Measurements from ENCODE around the gene TRIM39. TPM values are rescaled to one million over a fixed set of nuclear protein-coding genes. Genes with fewer than 3 reads are reported as not detected.

Gene TRIM39
- total and polyA plus RNA-seq, 2 of the 13 experiments (the other 11 are each of a cell fraction or from before 2014, with no cell fraction given), result 7.7 to 14.6 TPM

DNA sequence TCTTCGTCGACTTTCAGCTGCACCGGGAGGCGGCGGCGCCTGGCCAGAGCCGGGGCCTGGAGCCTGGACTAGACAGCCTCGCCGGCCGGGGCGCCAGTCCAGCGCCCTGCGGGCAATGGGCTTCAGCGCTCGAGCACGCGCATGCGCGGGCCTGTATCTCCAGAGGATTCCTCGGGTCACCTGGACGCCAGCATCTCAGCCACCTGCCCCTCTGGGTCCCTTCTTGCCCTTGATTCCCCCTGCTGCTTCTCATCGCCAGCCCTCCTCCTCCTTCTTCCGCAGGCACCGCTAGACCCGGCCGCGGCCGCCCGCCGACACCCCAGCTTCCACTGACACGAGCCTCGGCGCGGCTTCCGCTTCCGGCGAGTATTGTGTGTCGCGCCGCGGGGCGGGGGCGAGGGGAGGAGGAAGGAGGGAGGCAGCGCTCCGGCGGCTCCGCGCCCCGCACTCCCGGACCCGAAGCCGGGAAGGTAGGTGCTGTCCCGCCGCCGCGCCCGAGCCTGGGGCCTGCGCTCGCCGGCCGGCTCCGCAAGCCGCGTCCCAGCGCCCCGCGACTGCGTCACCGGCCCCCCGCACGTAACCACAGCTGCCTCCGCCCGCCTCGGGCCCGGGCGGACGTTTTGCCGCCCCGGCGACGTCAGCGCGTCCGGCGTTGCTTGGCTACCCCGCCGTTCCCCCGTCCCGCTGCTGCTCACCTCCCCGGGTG is at the start of gene TRIM39 (continued):
- TF ChIP-seq ZNF574 (CRISPR knock-in tag; IDR thresholded peaks at IDR 0.05) (peak; percentile 91), KDM1A (CRISPR knock-in tag; IDR thresholded peaks at IDR 0.05) (no peak), CEBPZ (IDR thresholded peaks at IDR 0.05; ENCODE audit: low read length) (no peak), POLR2G (IDR thresholded peaks at IDR 0.05; ENCODE audit: low read depth, low read length) (peak; percentile 97), ZBTB42 (CRISPR knock-in tag; IDR thresholded peaks at IDR 0.05) (peak; percentile 14; the same call in 1 of the 2 replicates), MIER2 (CRISPR knock-in tag; IDR thresholded peaks at IDR 0.05) (no peak), ZNF235 (CRISPR knock-in tag; IDR thresholded peaks at IDR 0.05; ENCODE audit: borderline replicate concordance) (peak; percentile 89; the same call in 1 of the 2 replicates), JUNB (CRISPR knock-in tag; IDR thresholded peaks at IDR 0.05; ENCODE audit: borderline replicate concordance) (no peak), RARG (CRISPR knock-in tag; IDR thresholded peaks at IDR 0.05; ENCODE audit: low read depth) (no peak), ZNF800 (CRISPR knock-in tag; IDR thresholded peaks at IDR 0.05) (no peak), IRF2 (CRISPR knock-in tag; IDR thresholded peaks at IDR 0.05) (no peak), ZNF790 (CRISPR knock-in tag; IDR thresholded peaks at IDR 0.05; ENCODE audit: borderline replicate concordance) (peak; percentile 69; the same call in 1 of the 2 replicates)
- TF ChIP-seq, protein P1, sequence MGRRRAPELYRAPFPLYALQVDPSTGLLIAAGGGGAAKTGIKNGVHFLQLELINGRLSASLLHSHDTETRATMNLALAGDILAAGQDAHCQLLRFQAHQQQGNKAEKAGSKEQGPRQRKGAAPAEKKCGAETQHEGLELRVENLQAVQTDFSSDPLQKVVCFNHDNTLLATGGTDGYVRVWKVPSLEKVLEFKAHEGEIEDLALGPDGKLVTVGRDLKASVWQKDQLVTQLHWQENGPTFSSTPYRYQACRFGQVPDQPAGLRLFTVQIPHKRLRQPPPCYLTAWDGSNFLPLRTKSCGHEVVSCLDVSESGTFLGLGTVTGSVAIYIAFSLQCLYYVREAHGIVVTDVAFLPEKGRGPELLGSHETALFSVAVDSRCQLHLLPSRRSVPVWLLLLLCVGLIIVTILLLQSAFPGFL (CRISPR knock-in tag; IDR thresholded peaks at IDR 0.05), result no peak
- TF ChIP-seq, protein P2, sequence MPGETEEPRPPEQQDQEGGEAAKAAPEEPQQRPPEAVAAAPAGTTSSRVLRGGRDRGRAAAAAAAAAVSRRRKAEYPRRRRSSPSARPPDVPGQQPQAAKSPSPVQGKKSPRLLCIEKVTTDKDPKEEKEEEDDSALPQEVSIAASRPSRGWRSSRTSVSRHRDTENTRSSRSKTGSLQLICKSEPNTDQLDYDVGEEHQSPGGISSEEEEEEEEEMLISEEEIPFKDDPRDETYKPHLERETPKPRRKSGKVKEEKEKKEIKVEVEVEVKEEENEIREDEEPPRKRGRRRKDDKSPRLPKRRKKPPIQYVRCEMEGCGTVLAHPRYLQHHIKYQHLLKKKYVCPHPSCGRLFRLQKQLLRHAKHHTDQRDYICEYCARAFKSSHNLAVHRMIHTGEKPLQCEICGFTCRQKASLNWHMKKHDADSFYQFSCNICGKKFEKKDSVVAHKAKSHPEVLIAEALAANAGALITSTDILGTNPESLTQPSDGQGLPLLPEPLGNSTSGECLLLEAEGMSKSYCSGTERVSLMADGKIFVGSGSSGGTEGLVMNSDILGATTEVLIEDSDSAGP (CRISPR knock-in tag; IDR thresholded peaks at IDR 0.05; ENCODE audit: borderline replicate concordance), result peak; percentile 77
- TF ChIP-seq, protein P3, sequence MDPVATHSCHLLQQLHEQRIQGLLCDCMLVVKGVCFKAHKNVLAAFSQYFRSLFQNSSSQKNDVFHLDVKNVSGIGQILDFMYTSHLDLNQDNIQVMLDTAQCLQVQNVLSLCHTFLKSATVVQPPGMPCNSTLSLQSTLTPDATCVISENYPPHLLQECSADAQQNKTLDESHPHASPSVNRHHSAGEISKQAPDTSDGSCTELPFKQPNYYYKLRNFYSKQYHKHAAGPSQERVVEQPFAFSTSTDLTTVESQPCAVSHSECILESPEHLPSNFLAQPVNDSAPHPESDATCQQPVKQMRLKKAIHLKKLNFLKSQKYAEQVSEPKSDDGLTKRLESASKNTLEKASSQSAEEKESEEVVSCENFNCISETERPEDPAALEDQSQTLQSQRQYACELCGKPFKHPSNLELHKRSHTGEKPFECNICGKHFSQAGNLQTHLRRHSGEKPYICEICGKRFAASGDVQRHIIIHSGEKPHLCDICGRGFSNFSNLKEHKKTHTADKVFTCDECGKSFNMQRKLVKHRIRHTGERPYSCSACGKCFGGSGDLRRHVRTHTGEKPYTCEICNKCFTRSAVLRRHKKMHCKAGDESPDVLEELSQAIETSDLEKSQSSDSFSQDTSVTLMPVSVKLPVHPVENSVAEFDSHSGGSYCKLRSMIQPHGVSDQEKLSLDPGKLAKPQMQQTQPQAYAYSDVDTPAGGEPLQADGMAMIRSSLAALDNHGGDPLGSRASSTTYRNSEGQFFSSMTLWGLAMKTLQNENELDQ (CRISPR knock-in tag; IDR thresholded peaks at IDR 0.05; ENCODE audit: borderline replicate concordance), result no peak
